Measurements from ENCODE around the gene TACSTD2. TPM values are rescaled to one million over a fixed set of nuclear protein-coding genes. Genes with fewer than 3 reads are reported as not detected.
"Not testable (repeated sequence)": the region's sequence is repeated elsewhere in the genome, so short reads cannot be mapped to it uniquely, and the experiment has no call there.

Gene TACSTD2
- total RNA-seq, 2 experiments from 2014 or later, result not detected

GRCh38 chr1:58561633-58562032 lies 15.4 kb downstream of the TACSTD2 start:
- ChIA-PET CTCF (ENCODE audit: unreplicated experiment) (no interaction called here), POLR2A (interaction anchor here (0.7 kb wide), 1 partner anchor 17 kb away, joined by 3 read pairs; no protein-coding TSS in a partner anchor)
- no peak overlapping the region for H2AFZ ChIP-seq (ENCODE audit: low read length)
- no peak for DNase-seq (ENCODE audit: low spot score)
- no peak overlapping the region for H3K4me3 ChIP-seq (ENCODE audit: low read depth, low read length, poor library complexity, severe bottlenecking)
- no peaks in the 10 kb centered on the region for H3K4me1 ChIP-seq (ENCODE audit: insufficient read depth, low read length, poor library complexity, severe bottlenecking)
- H3K9me3 ChIP-seq (ENCODE audit: low read length), result no peaks in the 10 kb centered on the region
- H3K27ac ChIP-seq (ENCODE audit: low read depth, low read length, poor library complexity, severe bottlenecking), result no peak overlapping the region
- H3K79me2 ChIP-seq (ENCODE audit: insufficient read depth, low read depth, low read length), result no peaks in the 10 kb centered on the region
- intact Hi-C loops (cut with micrococcal nuclease; ENCODE audit: unreplicated experiment), result no loop called here
- no peak overlapping the region for H3K4me2 ChIP-seq (ENCODE audit: low read length)
- H3K36me3 ChIP-seq (ENCODE audit: insufficient read depth, low read length), result no peaks in the 10 kb centered on the region
- H4K20me1 ChIP-seq (ENCODE audit: insufficient read depth, low read length), result no peaks in the 10 kb centered on the region
- TF ChIP-seq EZH2phosphoT487 (IDR thresholded peaks at IDR 0.05; ENCODE audit: borderline replicate concordance, low read depth, low read length) (no peak), CTCF (conservative IDR thresholded peaks at IDR 0.05; ENCODE audit: low read length) (no peak)
- no peaks in the 10 kb centered on the region for H3K9me2 ChIP-seq (ENCODE audit: insufficient read depth, low read length)
- BruUV-seq (replicated peaks), result no TSS peak

GRCh38 chr1:58555393-58555792 lies 21.7 kb downstream of the TACSTD2 start:
- H3K4me1 ChIP-seq (ENCODE audit: insufficient read depth, low read length, poor library complexity, severe bottlenecking), result no peaks in the 10 kb centered on the region
- H3K9me2 ChIP-seq (ENCODE audit: insufficient read depth, low read length), result no peaks in the 10 kb centered on the region
- intact Hi-C loops (cut with micrococcal nuclease; ENCODE audit: unreplicated experiment), result no loop called here
- ChIA-PET CTCF (ENCODE audit: unreplicated experiment) (no interaction called here), POLR2A (interaction anchor here (0.6 to 0.7 kb wide), 2 partner anchors 81 to 137 kb away, joined by 3 read pairs; no protein-coding TSS in a partner anchor)
- H2AFZ ChIP-seq (ENCODE audit: low read length), result no peak overlapping the region
- no peak overlapping the region for H3K27ac ChIP-seq (ENCODE audit: low read depth, low read length, poor library complexity, severe bottlenecking)
- H3K4me2 ChIP-seq (ENCODE audit: low read length), result no peak overlapping the region
- BruUV-seq (replicated peaks), result no TSS peak
- H3K9me3 ChIP-seq (ENCODE audit: low read length), result no peaks in the 10 kb centered on the region
- H4K20me1 ChIP-seq (ENCODE audit: insufficient read depth, low read length), result no peaks in the 10 kb centered on the region
- no peaks in the 10 kb centered on the region for H3K36me3 ChIP-seq (ENCODE audit: insufficient read depth, low read length)
- H3K4me3 ChIP-seq (ENCODE audit: low read depth, low read length, poor library complexity, severe bottlenecking), result no peak overlapping the region
- no peak for DNase-seq (ENCODE audit: low spot score)
- no peak for TF ChIP-seq CTCF (conservative IDR thresholded peaks at IDR 0.05; ENCODE audit: low read length)
- no peak for TF ChIP-seq EZH2phosphoT487 (IDR thresholded peaks at IDR 0.05; ENCODE audit: borderline replicate concordance, low read depth, low read length)
- no peaks in the 10 kb centered on the region for H3K79me2 ChIP-seq (ENCODE audit: insufficient read depth, low read depth, low read length)

DNA sequence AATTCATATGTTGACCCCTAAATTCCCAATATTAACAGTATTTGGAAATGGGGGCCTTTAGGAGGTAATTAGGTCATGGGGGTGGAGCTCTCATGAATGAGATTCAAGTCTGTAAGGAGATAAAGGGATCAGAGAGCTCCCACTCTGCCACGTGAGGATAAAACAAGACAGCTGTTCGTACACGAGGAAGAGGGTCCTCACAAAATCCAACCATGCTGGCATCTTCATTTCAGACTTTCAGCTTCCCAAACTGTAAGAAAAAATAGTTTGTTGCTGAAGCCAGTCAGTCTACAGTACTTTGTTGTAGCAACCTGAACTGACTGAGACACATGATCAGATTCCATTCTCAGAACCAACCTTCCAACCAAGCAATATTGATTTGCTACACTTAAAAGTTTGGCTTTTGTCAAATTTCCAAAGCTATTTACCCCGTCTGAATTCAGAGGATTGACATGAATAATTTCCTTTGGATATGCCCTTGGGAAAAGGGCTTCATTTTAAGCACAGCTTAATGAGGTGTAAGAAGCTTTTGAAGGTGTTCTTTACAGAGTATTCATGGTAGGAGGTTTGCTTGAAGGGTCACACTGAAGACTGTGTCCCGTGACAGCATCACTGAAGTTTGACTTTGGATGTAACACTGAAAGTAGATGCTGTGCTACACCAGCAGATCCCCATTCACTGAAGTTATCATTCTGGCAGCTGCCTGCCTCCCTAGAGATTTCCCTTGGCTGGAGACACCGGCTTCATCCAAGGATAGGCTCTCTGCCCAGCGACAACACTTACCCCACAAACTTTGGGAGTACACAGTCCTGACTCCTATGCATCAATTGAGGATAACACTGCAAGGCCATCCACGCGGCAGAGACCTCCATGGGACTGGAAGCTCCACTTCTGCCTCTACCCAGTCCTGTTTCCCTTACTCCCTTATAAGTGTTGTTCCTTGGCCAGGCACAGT lies 25.6 kb downstream of the TACSTD2 start:
- Histone ChIP-seq H3K4me3 (ENCODE audit: low read depth, low read length, poor library complexity, severe bottlenecking) (no peak overlapping the region), H3K79me2 (ENCODE audit: insufficient read depth, low read depth, low read length) (no peaks in the 10 kb centered on the region), H3K27ac (ENCODE audit: low read depth, low read length, poor library complexity, severe bottlenecking) (no peak overlapping the region), H3K9me3 (ENCODE audit: low read length) (no peaks in the 10 kb centered on the region), H3K4me2 (ENCODE audit: low read length) (no peak overlapping the region), H3K9me2 (ENCODE audit: insufficient read depth, low read length) (no peaks in the 10 kb centered on the region), H4K20me1 (ENCODE audit: insufficient read depth, low read length) (no peaks in the 10 kb centered on the region), H3K4me1 (ENCODE audit: insufficient read depth, low read length, poor library complexity, severe bottlenecking) (peaks cover 3% of the 10 kb centered on the region), H2AFZ (ENCODE audit: low read length) (no peak overlapping the region), H3K36me3 (ENCODE audit: insufficient read depth, low read length) (no peaks in the 10 kb centered on the region)
- BruUV-seq (replicated peaks), result no TSS peak
- intact Hi-C loops (cut with micrococcal nuclease; ENCODE audit: unreplicated experiment), result no loop called here
- CTCF ChIA-PET (ENCODE audit: unreplicated experiment), result no interaction called here
- no peak for TF ChIP-seq CTCF (conservative IDR thresholded peaks at IDR 0.05; ENCODE audit: low read length)
- TF ChIP-seq EZH2phosphoT487 (IDR thresholded peaks at IDR 0.05; ENCODE audit: borderline replicate concordance, low read depth, low read length), result no peak
- no peak for DNase-seq (ENCODE audit: low spot score)
- POLR2A ChIA-PET, result no interaction called here

GRCh38 chr1:58549291-58549690 lies 27.8 kb downstream of the TACSTD2 start:
- H3K4me2 ChIP-seq (ENCODE audit: low read length); H3K27ac ChIP-seq (ENCODE audit: low read depth, low read length, poor library complexity, severe bottlenecking); H4K20me1 ChIP-seq (ENCODE audit: insufficient read depth, low read length); DNase-seq (ENCODE audit: low spot score); H3K9me2 ChIP-seq (ENCODE audit: insufficient read depth, low read length); H3K4me3 ChIP-seq (ENCODE audit: low read depth, low read length, poor library complexity, severe bottlenecking); H2AFZ ChIP-seq (ENCODE audit: low read length); H3K9me3 ChIP-seq (ENCODE audit: low read length); CTCF ChIA-PET (ENCODE audit: unreplicated experiment); H3K36me3 ChIP-seq (ENCODE audit: insufficient read depth, low read length); BruUV-seq (replicated peaks): not testable (repeated sequence)
- POLR2A ChIA-PET, result interaction anchor here (0.7 to 0.9 kb wide), 2 partner anchors 31 to 34 kb away, joined by 3 read pairs; no protein-coding TSS in a partner anchor
- intact Hi-C loops (cut with micrococcal nuclease; ENCODE audit: unreplicated experiment), result loop anchor here (5.0 to 10.0 kb wide), 2 partner anchors 106 to 148 kb away; no protein-coding TSS in a partner anchor
- H3K79me2 ChIP-seq (ENCODE audit: insufficient read depth, low read depth, low read length), result peaks cover 12% of the 10 kb centered on the region; the same call in 1 of the 2 replicates
- peaks cover 12% of the 10 kb centered on the region for H3K4me1 ChIP-seq (ENCODE audit: insufficient read depth, low read length, poor library complexity, severe bottlenecking)
